Tibial nerve (tissue), 4 donors: ENCODE measurements around the gene CROCC2. TPM values are rescaled to one million over a fixed set of nuclear protein-coding genes. Genes with fewer than 3 reads are reported as not detected.

Experiments used
- DNase-seq, 2 donors: peaks; one replicate each; pipeline ENCODE4 v3.0.0-alpha.2; 2019; ENCODE audit warnings: low spot score in 2 of 2
- H3K27ac ChIP-seq, 4 donors: fragments of 200-600 bp; sonication (generic) in 3 of 4; one replicate each; pipeline ENCODE4 v1.5.1; 2017 to 2019; ENCODE audit warnings: mild to moderate bottlenecking in 1 of 4
- H3K27me3 ChIP-seq, 2 donors: fragments of 200-600 bp; sonication (generic) in 1 of 2; one replicate each; pipeline versions ENCODE4 v1.5.1 to v1.6.0; 2017 to 2019
- H3K36me3 ChIP-seq, 3 donors: fragments of 200-600 bp; sonication (generic); one replicate each; pipeline ENCODE4 v1.5.1; 2018 to 2019
- H3K4me1 ChIP-seq, 4 donors: fragments of 200-600 bp; sonication (generic) in 3 of 4; one replicate each; pipeline ENCODE4 v1.5.1; 2017 to 2019
- H3K4me3 ChIP-seq, 4 donors: fragments of 200-600 bp; sonication (generic) in 3 of 4; one replicate each; pipeline ENCODE4 v1.5.1; 2017 to 2019; ENCODE audit warnings: mild to moderate bottlenecking in 1 of 4, moderate library complexity in 1 of 4
- H3K9me3 ChIP-seq, 4 donors: fragments of 200-600 bp; sonication (generic) in 3 of 4; one replicate each; pipeline ENCODE4 v1.5.1; 2017 to 2019
- EP300 ChIP-seq, 2 donors: sonication (generic); formaldehyde crosslinking; IDR thresholded peaks; one replicate each; pipeline ENCODE4 v1.6.1; 2017; ENCODE audit warnings: antibody characterized with exemption in 2 of 2, mild to moderate bottlenecking in 1 of 2
- POLR2A ChIP-seq, 2 donors: fragments of 450-650 bp; IDR thresholded peaks; one replicate each; pipeline ENCODE4 v1.6.1; 2017; ENCODE audit warnings: antibody characterized with exemption in 2 of 2, mild to moderate bottlenecking in 2 of 2, moderate library complexity in 2 of 2
- WGBS, 2 donors: methylation state at CpG; one replicate each; pipeline ENCODE4 v1.1.5; 2018; 5-methylcytosine and 5-hydroxymethylcytosine counted together
- total RNA-seq, 4 donors: library from RNA; depleted of rRNA; stranded (reverse); fragments of >200 nt; gene quantifications; one replicate each; pipeline ENCODE4 v1.1.0, GENCODE V29; 2016
- TF ChIP-seq, protein P1 (sequence below), 5 experiments: fragments of 200-600 bp in 3 of 5; fragments of 450-650 bp in 2 of 5; sonication (generic) in 3 of 5; IDR thresholded peaks; one replicate each; pipeline ENCODE4 v1.5.1; 2016 to 2019; ENCODE audit warnings: antibody characterized with exemption in 5 of 5, mild to moderate bottlenecking in 3 of 5, moderate library complexity in 2 of 5

CROCC2 gene
- total RNA-seq, 4 donors from 2014 or later = 0.44 to 1.2 TPM; not detected in 2

DNA sequence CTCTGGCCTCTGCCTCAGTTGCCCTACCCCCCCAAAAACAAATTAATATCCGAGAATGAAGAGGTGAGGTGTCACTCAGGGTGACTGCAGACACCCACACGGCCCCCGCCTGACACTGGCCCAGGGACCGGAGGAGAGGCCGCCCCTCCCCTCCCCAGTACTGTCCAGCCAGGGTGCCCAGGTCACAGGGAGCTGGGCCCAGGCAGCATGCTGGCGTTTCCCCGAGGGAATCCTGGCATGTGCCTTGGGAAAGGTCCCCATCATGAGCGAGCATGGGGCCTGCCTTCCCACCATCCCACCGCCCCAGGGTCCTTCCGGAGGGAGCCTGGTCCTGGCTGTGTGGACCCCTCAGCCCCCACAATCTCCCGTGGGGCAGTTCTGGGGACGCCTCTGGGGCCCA lies 13.2 kb upstream of the CROCC2 start:
- DNase-seq = no peak
- no peak overlapping the region for H3K27ac ChIP-seq
- WGBS, 2 donors = 89% methylated on average over 6 of the region's 12 CpGs; no CpG with 5 or more reads in 1 of the 2 donors
- H3K27me3 ChIP-seq = no peaks in the 10 kb centered on the region
- H3K4me1 ChIP-seq = no peaks in the 10 kb centered on the region
- no peaks in the 10 kb centered on the region for H3K36me3 ChIP-seq
- H3K9me3 ChIP-seq = no peaks in the 10 kb centered on the region
- H3K4me3 ChIP-seq = no peak overlapping the region
- TF ChIP-seq EP300 (IDR thresholded peaks at IDR 0.05) (no peak), POLR2A (IDR thresholded peaks at IDR 0.05) (no peak)
- TF ChIP-seq, protein P1, sequence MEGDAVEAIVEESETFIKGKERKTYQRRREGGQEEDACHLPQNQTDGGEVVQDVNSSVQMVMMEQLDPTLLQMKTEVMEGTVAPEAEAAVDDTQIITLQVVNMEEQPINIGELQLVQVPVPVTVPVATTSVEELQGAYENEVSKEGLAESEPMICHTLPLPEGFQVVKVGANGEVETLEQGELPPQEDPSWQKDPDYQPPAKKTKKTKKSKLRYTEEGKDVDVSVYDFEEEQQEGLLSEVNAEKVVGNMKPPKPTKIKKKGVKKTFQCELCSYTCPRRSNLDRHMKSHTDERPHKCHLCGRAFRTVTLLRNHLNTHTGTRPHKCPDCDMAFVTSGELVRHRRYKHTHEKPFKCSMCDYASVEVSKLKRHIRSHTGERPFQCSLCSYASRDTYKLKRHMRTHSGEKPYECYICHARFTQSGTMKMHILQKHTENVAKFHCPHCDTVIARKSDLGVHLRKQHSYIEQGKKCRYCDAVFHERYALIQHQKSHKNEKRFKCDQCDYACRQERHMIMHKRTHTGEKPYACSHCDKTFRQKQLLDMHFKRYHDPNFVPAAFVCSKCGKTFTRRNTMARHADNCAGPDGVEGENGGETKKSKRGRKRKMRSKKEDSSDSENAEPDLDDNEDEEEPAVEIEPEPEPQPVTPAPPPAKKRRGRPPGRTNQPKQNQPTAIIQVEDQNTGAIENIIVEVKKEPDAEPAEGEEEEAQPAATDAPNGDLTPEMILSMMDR (IDR thresholded peaks at IDR 0.05) = no peak

DNA sequence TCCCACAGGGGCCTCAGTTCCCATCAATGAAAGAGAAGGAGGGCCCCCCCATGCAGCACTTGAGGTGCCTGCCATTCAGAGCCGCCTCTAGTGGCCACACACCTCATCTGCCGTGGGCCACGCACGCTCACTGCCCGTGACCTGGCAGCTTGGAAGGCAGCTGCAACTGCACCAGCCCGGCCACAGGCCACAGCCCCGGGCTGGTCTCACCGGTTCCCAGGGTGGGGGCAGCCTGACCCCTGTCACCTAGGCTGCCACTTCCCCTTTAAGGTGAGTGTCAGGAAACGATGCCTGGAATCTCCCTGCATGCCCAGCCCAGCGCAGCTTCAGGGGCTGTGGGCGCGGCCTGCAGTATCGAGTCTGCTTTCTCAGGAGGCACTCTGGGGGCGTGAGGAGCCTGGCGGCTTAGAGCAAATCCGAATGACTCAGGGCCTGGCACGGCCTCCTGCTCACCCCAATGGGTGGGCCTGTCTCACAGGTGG lies 12.7 kb upstream of the CROCC2 start:
- DNase-seq = no peak

DNA sequence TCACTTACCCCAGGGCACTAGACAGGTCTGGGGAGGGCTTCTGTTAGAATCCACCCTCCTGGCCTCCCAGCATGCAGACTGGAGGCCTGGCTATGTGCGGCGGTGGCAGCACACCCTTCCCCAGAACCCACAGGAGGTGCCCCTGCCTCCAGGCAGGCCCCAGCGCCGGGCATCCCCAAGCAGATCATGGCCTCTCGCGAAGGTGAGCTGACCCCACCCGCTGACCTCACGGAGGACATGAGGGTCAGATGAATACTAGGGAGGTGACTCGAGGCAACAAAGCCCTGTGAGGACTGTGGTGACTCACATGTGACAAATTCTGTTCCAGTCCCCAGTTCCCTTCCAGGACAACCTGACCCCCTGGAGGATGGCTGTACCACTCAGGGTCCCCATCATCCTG lies 12.1 kb upstream of the CROCC2 start:
- H3K4me3 ChIP-seq = no peak overlapping the region
- H3K9me3 ChIP-seq = no peaks in the 10 kb centered on the region
- H3K4me1 ChIP-seq = peaks cover 0 to 8% (median 0%) of the 10 kb centered on the region in 4 donors
- TF ChIP-seq EP300 (IDR thresholded peaks at IDR 0.05) = no peak
- TF ChIP-seq, protein P1 (IDR thresholded peaks at IDR 0.05) = no peak
- TF ChIP-seq POLR2A (IDR thresholded peaks at IDR 0.05) = no peak
- H3K27ac ChIP-seq = no peak overlapping the region
- 75 to 82% methylated on average over 9 of the region's 9 CpGs for WGBS, 2 donors
- no peaks in the 10 kb centered on the region for H3K36me3 ChIP-seq
- no peaks in the 10 kb centered on the region for H3K27me3 ChIP-seq
- DNase-seq = no peak

More for the DNA sequence above, 12.7 kb upstream of the CROCC2 start:
- Histone ChIP-seq H3K27me3 (no peaks in the 10 kb centered on the region), H3K4me1 (peaks cover 0 to 2% (median 0%) of the 10 kb centered on the region in 4 donors), H3K27ac (no peak overlapping the region), H3K36me3 (no peaks in the 10 kb centered on the region), H3K4me3 (no peak overlapping the region), H3K9me3 (no peaks in the 10 kb centered on the region)
- TF ChIP-seq POLR2A (IDR thresholded peaks at IDR 0.05) = no peak
- TF ChIP-seq EP300 (IDR thresholded peaks at IDR 0.05) = no peak
- TF ChIP-seq, protein P1 (IDR thresholded peaks at IDR 0.05) = no peak
- 30 to 40% methylated on average over 7 to 12 of the region's 17 CpGs for WGBS, 2 donors

DNA sequence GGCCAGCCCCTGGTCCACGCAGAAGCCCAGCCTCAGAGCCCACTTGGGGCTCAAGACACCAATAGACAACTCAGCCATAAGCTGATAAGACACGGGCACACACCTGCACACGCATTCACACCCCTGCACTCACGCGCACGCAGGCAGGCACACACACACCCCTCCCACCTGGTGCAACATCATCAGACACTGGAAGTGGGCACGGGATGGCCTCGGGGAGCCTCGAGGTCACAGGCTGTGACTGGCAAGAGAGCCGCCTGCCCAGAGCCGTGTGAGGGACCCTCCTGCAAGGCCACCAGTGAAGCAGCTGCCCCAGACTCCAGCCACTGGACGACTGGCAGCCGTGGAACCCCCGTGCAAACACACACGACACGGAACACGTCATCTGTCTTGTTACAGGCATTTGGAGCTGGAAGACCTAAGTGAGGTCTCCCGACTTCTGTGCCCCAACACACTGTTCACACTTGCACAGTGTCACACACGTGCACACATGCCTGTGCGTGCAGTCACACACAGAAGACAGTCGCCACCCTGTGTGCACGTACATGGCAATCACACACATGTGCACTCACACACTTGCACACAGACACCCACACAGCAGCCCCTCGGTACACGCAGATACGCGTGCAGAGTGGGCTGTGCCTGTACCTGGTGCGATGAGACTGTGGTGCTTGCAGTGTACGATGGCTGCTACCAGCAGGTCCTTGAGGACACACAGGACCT lies 11.1 kb upstream of the CROCC2 start:
- no peaks in the 10 kb centered on the region for H3K27me3 ChIP-seq
- 83 to 84% methylated on average over 17 to 18 of the region's 28 CpGs for WGBS, 2 donors
- peaks cover 0 to 10% (median 0%) of the 10 kb centered on the region in 4 donors for H3K4me1 ChIP-seq
- no peaks in the 10 kb centered on the region for H3K36me3 ChIP-seq
- no peak overlapping the region for H3K4me3 ChIP-seq
- DNase-seq = no peak
- no peaks in the 10 kb centered on the region for H3K9me3 ChIP-seq
- no peak for TF ChIP-seq EP300 (IDR thresholded peaks at IDR 0.05)
- TF ChIP-seq POLR2A (IDR thresholded peaks at IDR 0.05) = no peak
- TF ChIP-seq, protein P1 (IDR thresholded peaks at IDR 0.05) = no peak
- no peak overlapping the region for H3K27ac ChIP-seq

DNA sequence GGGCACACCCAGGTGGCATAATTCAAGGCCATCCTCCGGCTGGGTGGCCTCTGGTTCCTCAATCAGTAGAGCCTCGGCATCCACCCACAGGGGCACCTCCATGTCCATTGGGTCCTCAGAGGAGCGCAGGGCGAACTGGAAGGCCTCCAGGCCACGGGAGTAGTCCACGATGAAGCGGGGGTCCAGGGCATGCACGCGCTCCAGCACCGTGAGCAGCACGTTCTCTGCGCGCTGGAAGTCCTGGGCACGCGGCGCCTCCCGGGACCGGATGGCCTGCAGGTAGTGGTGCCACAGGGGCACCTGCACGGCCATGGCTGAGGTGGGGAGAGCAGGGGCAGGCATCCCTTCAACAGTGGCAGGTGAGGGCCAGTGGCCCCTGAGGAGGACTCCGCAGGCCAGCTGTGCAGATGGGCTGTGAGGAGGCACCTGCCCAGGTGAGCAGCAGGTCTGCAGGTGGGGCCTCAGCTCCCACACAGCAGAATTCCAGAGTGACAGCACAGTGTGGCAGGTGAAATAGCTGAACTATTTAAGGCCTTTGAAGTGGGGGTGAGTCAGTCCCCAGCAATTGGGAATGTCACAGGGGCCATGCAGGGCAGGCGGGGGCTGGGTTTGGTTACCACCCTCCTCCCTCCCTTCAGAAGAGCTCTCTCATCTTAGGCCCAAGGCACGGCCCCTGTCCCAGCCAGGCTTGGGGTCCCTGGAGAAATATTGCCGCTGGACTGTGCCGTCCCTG lies 10.3 kb upstream of the CROCC2 start, which contains the start of gene MAB21L4:
Gene MAB21L4 (minus strand): TSS at position 501 of the 733 bp plus-strand sequence. CDS start 159 bp downstream, at position 342.
- Histone ChIP-seq H3K36me3 (no peaks in the 10 kb centered on the region), H3K4me3 (no peak within 1 kb of the TSS), H3K4me1 (peaks cover 0 to 10% (median 0%) of the 10 kb centered on the region in 4 donors), H3K27me3 (no peaks in the 10 kb centered on the region), H3K9me3 (peaks cover 0 to under 1% (median 0%) of the 10 kb centered on the region in 4 donors), H3K27ac (no peak within 1 kb of the TSS)
- DNase-seq = no peak
- TF ChIP-seq POLR2A (IDR thresholded peaks at IDR 0.05) = no peak
- TF ChIP-seq, protein P1 (IDR thresholded peaks at IDR 0.05) = no peak
- no peak for TF ChIP-seq EP300 (IDR thresholded peaks at IDR 0.05)
- WGBS, 2 donors = 76 to 78% methylated on average over 9 to 15 of the region's 24 CpGs
